ENCODE results near the gene FCRL2. TPM values are rescaled to one million over a fixed set of nuclear protein-coding genes. Genes with fewer than 3 reads are reported as not detected.

Gene FCRL2
- total RNA-seq, 1 donor from 2014 or later = not detected

- DNase-seq = no peak
- intact Hi-C loops (cut with micrococcal nuclease) = no loop called here
- peaks cover 11% of the 10 kb centered on the region for H3K9me3 ChIP-seq (replicated peaks)
- no peaks in the 10 kb centered on the region for H3K36me3 ChIP-seq
- H3K27me3 ChIP-seq (ENCODE audit: low read depth) = no peaks in the 10 kb centered on the region
- H3K4me3 ChIP-seq = no peak overlapping the region
- no peaks in the 10 kb centered on the region for H3K4me1 ChIP-seq
- TF ChIP-seq, protein P1, sequence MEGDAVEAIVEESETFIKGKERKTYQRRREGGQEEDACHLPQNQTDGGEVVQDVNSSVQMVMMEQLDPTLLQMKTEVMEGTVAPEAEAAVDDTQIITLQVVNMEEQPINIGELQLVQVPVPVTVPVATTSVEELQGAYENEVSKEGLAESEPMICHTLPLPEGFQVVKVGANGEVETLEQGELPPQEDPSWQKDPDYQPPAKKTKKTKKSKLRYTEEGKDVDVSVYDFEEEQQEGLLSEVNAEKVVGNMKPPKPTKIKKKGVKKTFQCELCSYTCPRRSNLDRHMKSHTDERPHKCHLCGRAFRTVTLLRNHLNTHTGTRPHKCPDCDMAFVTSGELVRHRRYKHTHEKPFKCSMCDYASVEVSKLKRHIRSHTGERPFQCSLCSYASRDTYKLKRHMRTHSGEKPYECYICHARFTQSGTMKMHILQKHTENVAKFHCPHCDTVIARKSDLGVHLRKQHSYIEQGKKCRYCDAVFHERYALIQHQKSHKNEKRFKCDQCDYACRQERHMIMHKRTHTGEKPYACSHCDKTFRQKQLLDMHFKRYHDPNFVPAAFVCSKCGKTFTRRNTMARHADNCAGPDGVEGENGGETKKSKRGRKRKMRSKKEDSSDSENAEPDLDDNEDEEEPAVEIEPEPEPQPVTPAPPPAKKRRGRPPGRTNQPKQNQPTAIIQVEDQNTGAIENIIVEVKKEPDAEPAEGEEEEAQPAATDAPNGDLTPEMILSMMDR (IDR thresholded peaks at IDR 0.05; ENCODE audit: borderline replicate concordance) = no peak
- no peak overlapping the region for H3K27ac ChIP-seq (replicated peaks)
Observed at GRCh38 chr1:157784801-157785200, 7.9 kb upstream of the FCRL2 start.

DNA sequence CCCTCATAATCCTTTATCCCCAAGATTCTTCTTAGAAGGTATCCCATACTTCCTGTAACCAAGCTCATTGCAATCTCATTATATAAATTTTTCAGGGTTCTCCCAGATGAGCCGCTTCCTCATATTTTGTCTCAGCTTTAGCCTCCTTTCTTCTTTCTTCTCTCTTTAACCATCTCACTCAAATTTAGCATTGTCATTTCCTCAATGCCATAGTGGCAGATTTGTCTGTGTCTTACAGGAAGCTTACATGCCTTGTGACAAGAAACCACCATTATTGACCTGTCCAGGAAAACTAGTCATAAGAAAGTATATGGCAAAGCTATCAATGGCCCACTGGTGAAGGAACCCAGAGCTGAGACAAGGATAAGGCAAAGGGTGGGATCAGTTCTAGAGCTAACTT is 6.0 kb upstream of the FCRL2 start:
- Histone ChIP-seq H3K27me3 (ENCODE audit: low read depth) (no peaks in the 10 kb centered on the region), H3K9me3 (replicated peaks) (peaks cover under 1% of the 10 kb centered on the region), H3K27ac (replicated peaks) (no peak overlapping the region), H3K4me1 (no peaks in the 10 kb centered on the region), H3K36me3 (no peaks in the 10 kb centered on the region), H3K4me3 (no peak overlapping the region)
- intact Hi-C loops (cut with micrococcal nuclease) = no loop called here
- DNase-seq = no peak
- TF ChIP-seq, protein P1 (IDR thresholded peaks at IDR 0.05; ENCODE audit: borderline replicate concordance) = no peak

GRCh38 chr1:157781048-157781447 is 4.1 kb upstream of the FCRL2 start:
- no peaks in the 10 kb centered on the region for H3K4me1 ChIP-seq
- intact Hi-C loops (cut with micrococcal nuclease) = no loop called here
- TF ChIP-seq, protein P1 (IDR thresholded peaks at IDR 0.05; ENCODE audit: borderline replicate concordance) = no peak
- no peaks in the 10 kb centered on the region for H3K9me3 ChIP-seq (replicated peaks)
- H3K4me3 ChIP-seq = no peak overlapping the region
- H3K27me3 ChIP-seq (ENCODE audit: low read depth) = peaks cover 4% of the 10 kb centered on the region
- H3K36me3 ChIP-seq = no peaks in the 10 kb centered on the region
- no peak for DNase-seq
- H3K27ac ChIP-seq (replicated peaks) = no peak overlapping the region

GRCh38 chr1:157775101-157775870 is 1.6 kb downstream of the FCRL2 start:
- peaks cover 4% of the 10 kb centered on the region for H3K27me3 ChIP-seq (ENCODE audit: low read depth)
- no peak overlapping the region for H3K4me3 ChIP-seq
- no peaks in the 10 kb centered on the region for H3K36me3 ChIP-seq
- intact Hi-C loops (cut with micrococcal nuclease) = no loop called here
- no peak for DNase-seq
- H3K27ac ChIP-seq (replicated peaks) = no peak overlapping the region
- no peaks in the 10 kb centered on the region for H3K9me3 ChIP-seq (replicated peaks)
- H3K4me1 ChIP-seq = no peaks in the 10 kb centered on the region
- TF ChIP-seq, protein P1 (IDR thresholded peaks at IDR 0.05; ENCODE audit: borderline replicate concordance) = no peak

GRCh38 chr1:157774412-157774811 is 2.5 kb downstream of the FCRL2 start:
- intact Hi-C loops (cut with micrococcal nuclease) = no loop called here
- DNase-seq = no peak
- H3K4me1 ChIP-seq = no peaks in the 10 kb centered on the region

More at GRCh38 chr1:157774412-157774811, 2.5 kb downstream of the FCRL2 start:
- Histone ChIP-seq H3K36me3 (no peaks in the 10 kb centered on the region), H3K4me3 (no peak overlapping the region), H3K9me3 (replicated peaks) (no peaks in the 10 kb centered on the region), H3K27me3 (ENCODE audit: low read depth) (peaks cover 4% of the 10 kb centered on the region), H3K27ac (replicated peaks) (no peak overlapping the region)
- TF ChIP-seq, protein P1 (IDR thresholded peaks at IDR 0.05; ENCODE audit: borderline replicate concordance) = no peak
